AG04449 (cell line): Measurements from ENCODE around the gene DOHH.

ENCODE experiments used
- CTCF ChIA-PET: fragments of 350-600 bp; formaldehyde crosslinking; extraction: SDS; loops from one replicate; lab custom pipeline; 2021; ENCODE audit warnings: antibody characterized with exemption; lab: Yijun Ruan, JAX
- POLR2A ChIA-PET: fragments of 400-600, 350-600 bp; formaldehyde crosslinking; extraction: SDS; loops from one replicate; lab custom pipeline; 2020; ENCODE audit warnings: antibody characterized with exemption, inconsistent platforms; lab: Yijun Ruan, JAX
- DNase-seq: peaks from one replicate; pipeline ENCODE4 v3.0.0-alpha.2; 2010; ENCODE audit warnings: low read depth, low spot score
- H3K4me3 ChIP-seq: 2 replicates; pipeline ENCODE4 v1.5.1; 2011; ENCODE audit warnings: low read depth, mild to moderate bottlenecking, control low read depth, low read length
- CTCF ChIP-seq: IDR thresholded peaks from one replicate; pipeline ENCODE4 v1.5.1; 2011; ENCODE audit warnings: mild to moderate bottlenecking, moderate library complexity, low read length, control low read depth, inconsistent platforms; ENCODE audit not compliant: insufficient read depth; ENCODE audit errors: missing control alignments

The DOHH gene

DNA sequence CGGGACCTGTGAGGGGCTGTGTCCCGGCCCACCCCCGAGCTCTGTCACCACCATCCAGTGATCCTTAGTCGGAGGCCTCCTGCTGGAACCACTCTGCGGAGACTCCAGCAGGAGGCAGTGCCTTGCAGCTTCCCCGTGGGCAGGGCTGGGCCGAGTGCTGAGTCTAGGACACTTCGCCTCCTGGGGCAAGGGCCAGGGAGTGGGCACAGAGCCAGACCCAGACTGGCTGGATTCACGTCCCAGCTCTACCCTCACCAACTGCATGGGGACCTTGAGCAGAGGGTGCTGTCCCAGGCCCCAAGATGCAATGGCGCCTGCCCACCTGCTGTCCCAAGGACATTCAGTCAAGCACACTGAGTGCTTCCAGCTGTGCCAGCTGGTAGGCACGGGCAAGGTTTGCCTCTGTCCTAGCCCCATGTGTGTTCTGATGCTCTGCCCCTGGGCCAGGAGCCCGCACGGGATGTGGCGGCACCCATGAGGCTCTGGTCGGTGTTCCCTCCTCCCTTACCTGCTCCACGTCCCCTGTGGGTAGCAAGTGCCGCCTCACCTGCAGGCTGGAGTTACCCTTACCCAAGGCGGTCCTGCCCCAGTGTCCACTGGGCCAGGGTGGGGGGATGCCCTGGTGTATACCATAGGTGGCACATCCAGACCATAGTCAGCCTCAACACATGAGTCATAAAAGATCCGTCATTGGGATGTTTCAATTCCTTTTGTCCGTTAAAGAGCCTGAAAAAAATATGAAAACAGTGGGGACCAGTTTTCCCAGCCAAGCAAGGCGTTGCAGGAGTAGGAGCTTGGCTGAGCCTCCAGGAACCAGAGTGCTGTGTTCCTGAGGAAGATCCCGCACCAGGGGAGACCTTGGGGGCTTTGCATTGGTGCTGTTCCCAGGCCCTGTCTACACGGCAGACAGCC is 13.0 kb upstream of the DOHH start:
- no peak for DNase-seq
- CTCF ChIA-PET, result interaction anchor here (0.9 to 1.6 kb wide), 2 partner anchors 11 to 32 kb away, joined by 3 to 4 read pairs; no protein-coding TSS in a partner anchor
- POLR2A ChIA-PET, result no interaction called here
- TF ChIP-seq CTCF, result no peak
- H3K4me3 ChIP-seq, result no peak overlapping the region

DNA sequence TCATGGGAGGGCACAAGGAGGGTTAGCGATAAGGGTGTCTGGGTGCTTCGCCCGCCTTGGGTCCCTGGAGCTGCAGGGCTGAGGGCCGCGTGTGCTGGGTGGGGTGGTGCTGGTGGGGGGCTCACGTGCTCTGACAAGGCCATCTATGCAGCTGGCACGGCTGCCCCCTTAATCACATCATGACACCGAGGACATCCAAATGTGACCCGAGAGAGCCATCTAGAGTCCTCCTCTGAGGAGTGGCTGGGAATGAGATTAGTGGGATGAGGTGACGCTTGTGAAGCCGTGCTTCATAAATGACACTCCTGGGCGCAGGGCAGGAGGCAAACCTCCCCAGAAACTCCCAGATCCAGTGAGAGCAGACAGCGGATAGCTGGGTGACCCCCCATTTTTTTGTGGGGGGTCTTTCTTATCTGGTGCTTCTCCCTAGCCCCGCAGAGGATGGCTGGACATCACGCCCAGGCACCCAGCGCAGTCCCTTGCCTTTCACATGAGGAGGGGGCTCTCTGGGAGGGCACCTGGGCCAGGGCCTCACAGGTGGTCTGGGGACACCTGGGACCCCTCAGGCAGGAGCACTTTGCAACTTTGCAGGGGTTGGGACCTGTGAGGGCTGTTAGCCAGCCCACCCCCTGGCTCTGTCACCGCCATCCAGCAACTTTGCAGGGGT is 12.2 kb upstream of the DOHH start:
- ChIA-PET CTCF (interaction anchor here (0.9 to 1.6 kb wide), 2 partner anchors 10 to 32 kb away, joined by 3 to 4 read pairs; no protein-coding TSS in a partner anchor), POLR2A (no interaction called here)
- TF ChIP-seq CTCF, result no peak
- DNase-seq, result no peak
- no peak overlapping the region for H3K4me3 ChIP-seq

GRCh38 chr19:3511506-3512251 is 11.2 kb upstream of the DOHH start:
- H3K4me3 ChIP-seq, result no peak overlapping the region
- ChIA-PET CTCF (interaction anchor here (1.1 to 1.6 kb wide), 2 partner anchors 33 to 186 kb away, joined by 3 to 4 read pairs; no protein-coding TSS in a partner anchor), POLR2A (no interaction called here)
- no peak for DNase-seq
- TF ChIP-seq CTCF, result no peak

- ChIA-PET POLR2A (no interaction called here), CTCF (no interaction called here)
- no peak for TF ChIP-seq CTCF
- H3K4me3 ChIP-seq, result no peak overlapping the region
- no peak for DNase-seq
Observed at GRCh38 chr19:3510727-3511126, 10.3 kb upstream of the DOHH start.

DNA sequence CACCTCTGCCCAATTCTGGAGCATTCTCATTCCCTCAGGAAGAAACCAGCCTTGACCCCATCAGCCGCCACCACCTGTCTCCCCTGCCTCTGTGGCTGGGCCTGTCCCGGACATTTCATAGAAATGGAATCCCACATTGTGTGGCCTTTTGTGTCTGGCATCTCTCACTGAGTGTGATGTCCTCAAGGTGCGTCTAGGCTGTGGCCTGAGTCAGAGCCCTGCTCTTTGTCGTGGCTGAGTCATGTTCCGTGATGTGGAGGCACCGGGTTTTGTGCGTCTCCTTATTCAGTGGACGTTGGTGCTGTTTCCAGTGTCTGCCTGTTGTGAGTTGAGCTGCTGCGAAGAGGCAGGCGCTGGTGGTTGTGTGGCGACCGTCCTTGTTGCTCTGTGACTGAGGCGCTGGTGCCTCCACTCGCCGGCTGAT is 9.1 kb upstream of the DOHH start:
- CTCF ChIA-PET, result interaction anchor here (1.2 kb wide), 1 partner anchor 37 kb away, joined by 3 read pairs; no protein-coding TSS in a partner anchor
- no peak overlapping the region for H3K4me3 ChIP-seq
- DNase-seq, result no peak
- TF ChIP-seq CTCF, result no peak
- POLR2A ChIA-PET, result no interaction called here
